Bronchial epithelial cell (primary cell): ENCODE measurements around the gene ADNP. TPM values are rescaled to one million over a fixed set of nuclear protein-coding genes. Genes with fewer than 3 reads are reported as not detected.

Source experiments
- DNase-seq: peaks from one replicate; pipeline ENCODE4 v3.0.0-alpha.2; 2010; ENCODE audit warnings: low read depth
- FAIRE-seq: peaks from 2 replicates; lab custom pipeline; 2011; peaks lifted over from hg19 to GRCh38; lab: Jason Lieb, UNC
- H3K27me3 ChIP-seq: 2 replicates; pipeline ENCODE4 v1.5.1; 2011; ENCODE audit warnings: low read length; ENCODE audit not compliant: control insufficient read depth, insufficient read depth
- H3K36me3 ChIP-seq: 2 replicates; pipeline ENCODE4 v1.5.1; 2011; ENCODE audit warnings: low read length; ENCODE audit not compliant: control insufficient read depth, insufficient read depth
- H3K4me3 ChIP-seq: 2 replicates; pipeline ENCODE4 v1.5.1; 2011; ENCODE audit warnings: mild to moderate bottlenecking, low read depth, low read length, control low read depth
- CTCF ChIP-seq: IDR thresholded peaks from 2 replicates; pipeline ENCODE4 v1.5.1; 2011; ENCODE audit warnings: mild to moderate bottlenecking, moderate library complexity, low read length, control low read depth, inconsistent platforms; ENCODE audit not compliant: insufficient read depth, severe bottlenecking
- total RNA-seq: library from RNA; depleted of rRNA; stranded (reverse); fragments of >200 nt; gene quantifications from 2 replicates; pipeline ENCODE4 v1.2.1, GENCODE V29; 2014

The ADNP gene
- total RNA-seq, 1 donor from 2014 or later = 28.2 TPM

DNA sequence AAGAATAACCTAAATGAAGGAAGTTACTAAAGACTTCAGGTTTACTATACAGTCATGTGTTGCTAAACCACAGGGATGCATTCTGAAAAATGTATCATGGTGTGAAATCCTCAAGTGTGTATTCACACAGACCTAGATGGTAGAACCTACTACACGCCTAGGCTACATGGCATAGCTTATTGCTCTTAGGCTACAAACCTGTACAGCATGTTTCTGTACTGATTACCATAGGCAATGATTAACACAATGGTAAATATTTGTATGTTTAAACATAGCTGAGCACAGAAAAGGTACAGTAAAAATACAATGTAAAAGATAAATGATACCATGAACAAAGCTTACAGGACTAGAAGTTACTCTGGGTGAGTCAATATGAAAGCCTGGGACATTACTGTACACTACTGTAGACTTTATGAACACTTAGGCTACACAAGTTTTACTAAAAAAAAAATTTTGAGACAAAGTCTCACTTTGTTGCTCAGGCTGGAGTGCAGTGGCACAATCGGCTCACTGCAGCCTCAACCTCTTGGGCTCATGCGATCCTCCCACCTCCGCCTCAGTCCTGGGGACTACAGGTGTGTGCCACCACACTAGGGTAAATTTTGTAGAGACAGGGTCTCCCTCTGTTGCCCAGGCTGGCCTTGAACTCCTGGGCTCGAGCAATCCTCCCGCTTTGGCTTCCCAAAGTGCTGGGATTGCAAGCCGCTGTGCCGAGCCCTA lies 36.0 kb downstream of the ADNP start:
- H3K27me3 ChIP-seq = no peaks in the 10 kb centered on the region
- FAIRE-seq (no peak), DNase-seq (no peak)
- no peak for TF ChIP-seq CTCF
- no peak overlapping the region for H3K4me3 ChIP-seq
- peaks cover 32% of the 10 kb centered on the region for H3K36me3 ChIP-seq

- FAIRE-seq = no peak
- no peaks in the 10 kb centered on the region for H3K27me3 ChIP-seq
Observed at GRCh38 chr20:50893620-50894019, 37.6 kb downstream of the ADNP start.

DNA sequence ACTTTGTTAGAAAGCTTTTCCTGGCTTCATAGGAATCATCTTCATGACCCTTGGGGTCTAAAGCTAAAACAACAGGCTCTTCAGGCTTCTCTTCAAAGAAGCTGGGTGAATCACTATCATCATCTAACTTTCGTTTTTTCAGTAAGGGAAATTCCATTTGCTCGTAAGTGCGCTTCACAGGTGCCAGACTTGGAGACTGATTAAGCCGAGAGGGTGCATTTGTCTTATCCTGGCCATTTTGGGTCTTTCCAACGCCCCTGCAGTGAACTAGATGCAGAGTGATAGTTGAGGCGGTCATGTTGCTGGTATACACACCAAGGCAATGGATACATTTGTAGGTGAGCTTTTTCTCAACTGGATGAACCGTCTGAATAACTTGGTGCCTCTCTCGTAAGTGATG lies 38.8 kb downstream of the ADNP start:
- H3K27me3 ChIP-seq = no peaks in the 10 kb centered on the region
- DNase-seq = no peak
- TF ChIP-seq CTCF = no peak
- no peak overlapping the region for H3K4me3 ChIP-seq
- H3K36me3 ChIP-seq = peaks cover 22% of the 10 kb centered on the region
- no peak for FAIRE-seq

More at GRCh38 chr20:50893620-50894019, 37.6 kb downstream of the ADNP start:
- DNase-seq = no peak
- H3K4me3 ChIP-seq = no peak overlapping the region
- peaks cover 28% of the 10 kb centered on the region for H3K36me3 ChIP-seq
- TF ChIP-seq CTCF = no peak

DNA sequence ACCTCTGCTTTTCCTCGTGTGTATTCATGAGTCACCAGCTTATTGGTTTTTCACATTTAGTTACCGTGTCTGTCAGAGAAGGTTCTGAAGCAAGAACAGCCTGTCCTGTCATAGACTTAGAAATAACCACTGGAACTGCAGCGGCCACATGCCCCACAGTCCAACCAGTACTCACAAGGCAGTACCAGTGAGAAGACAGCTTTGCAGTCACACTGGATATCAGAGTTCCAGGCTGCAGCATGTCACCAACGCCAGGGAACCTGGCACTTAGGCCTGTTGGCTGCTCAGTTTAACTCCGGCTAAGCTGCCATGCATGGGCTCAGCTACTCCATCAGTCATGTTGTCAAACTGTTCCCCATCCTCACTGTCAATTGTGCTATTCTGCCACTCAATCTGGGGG lies 40.1 kb downstream of the ADNP start:
- no peak for TF ChIP-seq CTCF
- FAIRE-seq = no peak
- H3K36me3 ChIP-seq = peaks cover 22% of the 10 kb centered on the region

GRCh38 chr20:50887576-50887975 lies 43.7 kb downstream of the ADNP start:
- Histone ChIP-seq H3K4me3 (no peak overlapping the region), H3K27me3 (no peaks in the 10 kb centered on the region), H3K36me3 (peaks cover 7% of the 10 kb centered on the region)
- FAIRE-seq = no peak
- no peak for DNase-seq
- TF ChIP-seq CTCF = no peak

More for the DNA sequence above, 40.1 kb downstream of the ADNP start:
- Histone ChIP-seq H3K4me3 (no peak overlapping the region), H3K27me3 (no peaks in the 10 kb centered on the region)
- no peak for DNase-seq
